HG03378 (cell line): ENCODE measurements around the gene CCDC86.

Source experiments
- ATAC-seq: cut with Tn5 transposase; IDR thresholded peaks from one replicate; pipeline ENCODE4 v1.9.1; 2021; ENCODE audit warnings: mild to moderate bottlenecking, moderate library complexity; ENCODE audit not compliant: unreplicated experiment

Gene CCDC86

GRCh38 chr11:60830478-60831142 is 11.3 kb upstream of the CCDC86 start:
- ATAC-seq: peak; percentile 15

- peak; percentile 67 for ATAC-seq
These were observed 10.8 kb upstream of the CCDC86 start for GRCh38 chr11:60831143-60831500.

- no peak for ATAC-seq
These were observed 10.3 kb upstream of the CCDC86 start for GRCh38 chr11:60831501-60832079.

GRCh38 chr11:60834742-60835533 is 7.0 kb upstream of the CCDC86 start:
- no peak for ATAC-seq

- no peak for ATAC-seq
These were observed 6.4 kb upstream of the CCDC86 start for GRCh38 chr11:60835534-60835846.

- ATAC-seq: no peak
These were observed 4.9 kb upstream of the CCDC86 start for GRCh38 chr11:60836866-60837515.

- ATAC-seq: no peak
These were observed 3.8 kb upstream of the CCDC86 start for GRCh38 chr11:60838132-60838531.

- no peak for ATAC-seq
These were observed 1.2 kb upstream of the CCDC86 start for GRCh38 chr11:60840470-60841430.

- ATAC-seq: no peak
These were observed 1.0 kb downstream of the CCDC86 start for GRCh38 chr11:60842668-60843600.

- no peak for ATAC-seq
These were observed 2.3 kb downstream of the CCDC86 start for GRCh38 chr11:60844045-60844869.

GRCh38 chr11:60844870-60845221 is 2.9 kb downstream of the CCDC86 start:
- no peak for ATAC-seq

- no peak for ATAC-seq
These were observed 3.4 kb downstream of the CCDC86 start for GRCh38 chr11:60845338-60845737.

GRCh38 chr11:60847281-60847680 is 5.4 kb downstream of the CCDC86 start:
- ATAC-seq: no peak

- no peak for ATAC-seq
These were observed 6.0 kb downstream of the CCDC86 start for GRCh38 chr11:60847896-60848295.

GRCh38 chr11:60848714-60849151 is 6.8 kb downstream of the CCDC86 start:
- ATAC-seq: no peak

- ATAC-seq: no peak
These were observed 8.0 kb downstream of the CCDC86 start for GRCh38 chr11:60849641-60850520.

- no peak for ATAC-seq
These were observed 9.6 kb downstream of the CCDC86 start for GRCh38 chr11:60851327-60852104.
